Cardiac muscle cell (in vitro differentiated cells and primary cell): ENCODE measurements around the gene IGFL3. TPM values are rescaled to one million over a fixed set of nuclear protein-coding genes. Genes with fewer than 3 reads are reported as not detected.
"Not testable (repeated sequence)": the region's sequence is repeated elsewhere in the genome, so short reads cannot be mapped to it uniquely, and the experiment has no call there.

Experiments
- DNase-seq, 2 donors: peaks; one replicate each; pipeline versions ENCODE4 v3.0.0 to v3.0.0-alpha.2; 2010 to 2017; ENCODE audit warnings: low read depth in 1 of 2, low spot score in 1 of 2
- H3K27ac ChIP-seq: fragments of 200-600 bp; sonication (generic); 2 replicates; pipeline ENCODE4 v1.5.1; 2016
- H3K27me3 ChIP-seq: fragments of 200-600 bp; sonication (generic); 2 replicates; pipeline ENCODE4 v1.6.0; 2016; ENCODE audit warnings: control low read depth
- H3K36me3 ChIP-seq: fragments of 200-600 bp; sonication (generic); 2 replicates; pipeline ENCODE4 v1.5.1; 2016; ENCODE audit warnings: control low read depth
- H3K4me1 ChIP-seq: fragments of 200-600 bp; sonication (generic); 2 replicates; pipeline ENCODE4 v1.8.1; 2017; ENCODE audit warnings: low read depth, mild to moderate bottlenecking, mixed run types
- H3K4me3 ChIP-seq: fragments of 200-600 bp; sonication (generic); 2 replicates; pipeline ENCODE4 v1.5.1; 2016; ENCODE audit warnings: mild to moderate bottlenecking
- H3K9me3 ChIP-seq: fragments of 200-600 bp; sonication (generic); 2 replicates; pipeline ENCODE4 v1.5.1; 2017; ENCODE audit warnings: low read depth, mild to moderate bottlenecking, control low read depth
- CTCF ChIP-seq: IDR thresholded peaks from 2 replicates; pipeline ENCODE4 v1.5.1; 2012; ENCODE audit warnings: low read depth, mild to moderate bottlenecking, low read length
- polyA plus RNA-seq: library from polyadenylated mRNA; unstranded; fragments of >200 nt; fragmentation: Nextera tagmentation; extraction: Ambion mirVana; gene quantifications from 2 replicates; pipeline ENCODE4 v1.2.1, GENCODE V29; 2016
- total RNA-seq: library from RNA; depleted of rRNA; stranded (reverse); fragments of >200 nt; gene quantifications from 2 replicates; pipeline ENCODE4 v1.2.3, GENCODE V29; 2016

The IGFL3 gene
- total and polyA plus RNA-seq, 2 experiments from 2014 or later: not detected

DNA sequence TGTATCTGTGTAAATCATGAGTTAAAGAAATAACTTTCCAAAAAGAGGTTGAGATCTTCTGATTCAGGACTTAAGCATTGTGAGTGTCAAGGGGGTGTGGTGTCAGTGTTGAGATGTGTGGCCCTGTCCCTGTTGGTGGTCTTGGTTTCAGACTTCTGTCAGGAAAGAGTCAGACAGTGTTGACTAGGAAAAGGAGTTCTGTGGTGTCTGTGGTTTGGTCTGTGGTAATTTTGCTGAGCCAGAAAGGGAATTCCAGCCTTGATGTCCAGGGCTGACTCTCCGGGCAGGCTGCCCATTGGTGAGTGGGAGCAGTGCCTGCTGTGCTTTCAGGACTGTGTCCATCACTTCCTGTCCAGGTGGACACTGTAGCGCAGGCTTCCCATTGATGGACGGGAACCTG, 43.9 kb downstream of the IGFL3 start:
- Histone ChIP-seq H3K9me3 (no peaks in the 10 kb centered on the region), H3K4me1 (no peaks in the 10 kb centered on the region), H3K36me3 (no peaks in the 10 kb centered on the region), H3K4me3 (no peak overlapping the region), H3K27ac (no peak overlapping the region), H3K27me3 (peaks cover 19% of the 10 kb centered on the region)
- no peak for TF ChIP-seq CTCF
- peak in 1 of 2 donors; percentile 94 for DNase-seq

DNA sequence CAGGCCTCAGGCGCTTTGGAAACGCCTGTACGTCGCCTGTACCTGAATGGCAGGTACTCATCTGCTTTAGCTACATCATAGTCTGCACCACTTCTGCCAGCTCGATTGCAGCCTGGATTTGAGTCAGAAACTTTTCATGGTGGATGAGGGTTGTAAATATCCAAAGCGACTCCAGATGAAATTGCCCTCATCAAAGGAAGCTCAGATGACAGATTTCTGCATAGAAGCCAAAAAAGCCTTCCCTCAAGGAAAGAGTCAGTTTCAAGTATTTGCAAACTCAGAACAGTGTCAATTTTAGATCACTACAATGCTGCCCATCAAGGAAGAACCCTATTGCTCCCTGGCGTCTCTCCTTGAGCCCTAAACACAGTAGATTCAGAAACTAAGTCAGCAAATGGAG, 44.9 kb downstream of the IGFL3 start:
- Histone ChIP-seq H3K27ac (no peak overlapping the region), H3K4me3 (no peak overlapping the region), H3K4me1 (no peaks in the 10 kb centered on the region), H3K9me3 (no peaks in the 10 kb centered on the region), H3K27me3 (peaks cover 29% of the 10 kb centered on the region), H3K36me3 (no peaks in the 10 kb centered on the region)
- DNase-seq: no peak
- TF ChIP-seq CTCF: no peak

- peak; percentile 55 for TF ChIP-seq CTCF
- not testable (repeated sequence) for H3K4me3 ChIP-seq, H3K36me3 ChIP-seq, H3K9me3 ChIP-seq, H3K27ac ChIP-seq, H3K4me1 ChIP-seq
- H3K27me3 ChIP-seq: peaks cover 36% of the 10 kb centered on the region
- DNase-seq: peak; percentile 66 to 76
Measured at GRCh38 chr19:46078573-46079332, 45.7 kb downstream of the IGFL3 start.

DNA sequence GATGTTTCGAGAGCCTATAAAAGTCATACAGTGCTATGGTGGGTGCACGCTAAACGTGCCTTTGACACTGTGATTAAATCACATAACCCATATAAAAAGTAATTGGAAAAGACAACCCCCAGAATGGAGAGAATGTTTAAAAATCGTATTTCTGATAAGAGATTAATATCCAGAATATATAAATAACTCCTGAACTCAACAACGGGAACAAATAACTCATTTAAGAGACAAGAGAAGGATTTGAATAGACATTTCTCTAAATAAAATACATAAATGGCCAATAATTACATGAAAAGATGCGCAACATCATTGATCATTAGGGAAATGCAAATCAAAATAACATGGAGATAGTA, 46.7 kb downstream of the IGFL3 start:
- Histone ChIP-seq H3K36me3 (no peaks in the 10 kb centered on the region), H3K4me1 (no peaks in the 10 kb centered on the region), H3K27ac (no peak overlapping the region), H3K4me3 (no peak overlapping the region), H3K27me3 (peaks cover 46% of the 10 kb centered on the region), H3K9me3 (no peaks in the 10 kb centered on the region)
- no peak for DNase-seq
- no peak for TF ChIP-seq CTCF

DNA sequence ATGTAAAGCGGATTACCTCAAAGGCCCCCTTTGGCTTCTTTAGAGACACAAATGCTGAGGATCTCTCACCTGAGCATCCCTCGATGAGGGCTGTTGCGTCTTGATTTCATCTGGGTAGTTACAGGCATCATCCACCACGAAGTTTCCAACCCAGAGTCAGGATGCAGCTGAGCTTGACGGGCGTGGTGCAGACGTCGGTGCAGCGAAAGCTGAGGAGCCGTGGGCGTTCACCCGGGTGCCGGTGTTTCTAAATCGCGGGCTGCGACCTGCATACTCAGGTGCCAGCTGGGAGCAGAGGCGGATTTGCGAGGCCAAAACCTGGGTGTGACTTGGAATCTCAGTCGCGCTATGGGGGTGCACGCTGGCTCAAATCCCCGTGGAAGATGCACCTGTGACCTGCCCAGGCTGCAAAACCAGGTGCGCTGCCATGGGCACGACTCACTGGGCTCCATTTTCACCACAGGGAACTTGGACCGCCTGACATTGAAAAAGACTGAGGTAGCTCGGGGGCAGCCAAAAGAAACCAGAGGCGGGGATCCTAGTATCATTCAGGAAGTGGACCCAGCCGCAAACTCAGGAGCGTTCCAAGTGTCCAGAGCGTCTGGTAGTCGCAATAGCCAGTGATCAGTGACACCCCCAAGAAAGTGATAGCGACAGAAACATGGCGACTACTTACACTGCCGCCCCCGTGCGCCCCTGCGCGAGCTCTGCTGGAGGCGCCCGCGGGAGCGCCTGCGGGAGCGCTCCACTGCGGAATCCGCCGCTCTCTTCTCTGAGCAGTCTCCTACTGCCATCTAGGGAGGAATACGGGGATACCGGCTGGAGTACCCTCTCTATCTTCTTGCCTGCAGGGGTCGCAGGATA, 47.3 kb downstream of the IGFL3 start:
- Histone ChIP-seq H3K27ac (no peak overlapping the region), H3K27me3 (peaks cover 52% of the 10 kb centered on the region), H3K4me1 (no peaks in the 10 kb centered on the region), H3K9me3 (no peaks in the 10 kb centered on the region), H3K4me3 (peak overlapping the region; percentile 42), H3K36me3 (no peaks in the 10 kb centered on the region)
- TF ChIP-seq CTCF: peak; percentile 100
- DNase-seq: peak; percentile 88 to 91
